ENCODE measurements around the gene PRICKLE4.
"Not testable (repeated sequence)": the region's sequence is repeated elsewhere in the genome, so short reads cannot be mapped to it uniquely, and the experiment has no call there.

The PRICKLE4 gene

GRCh38 chr6:41746107-41746506, 34.5 kb upstream of the PRICKLE4 start:
- no peak for DNase-seq

- no peak for DNase-seq
Measured at GRCh38 chr6:41747256-41748101, 33.1 kb upstream of the PRICKLE4 start, which contains the start of gene PGC. Gene PGC (minus strand): TSS chr6:41747397. CDS start chr6:41747334, 63 bp downstream.

- DNase-seq: no peak
Measured at GRCh38 chr6:41748102-41748477, 32.5 kb upstream of the PRICKLE4 start.

- no peak for DNase-seq
Measured at GRCh38 chr6:41748542-41748941, 32.0 kb upstream of the PRICKLE4 start.

- no peak for DNase-seq
Measured at GRCh38 chr6:41750374-41750773, 30.2 kb upstream of the PRICKLE4 start.

- no peak for DNase-seq
Measured at GRCh38 chr6:41755895-41756294, 24.7 kb upstream of the PRICKLE4 start.

GRCh38 chr6:41756354-41756753, 24.2 kb upstream of the PRICKLE4 start:
- DNase-seq: no peak

- no peak for DNase-seq
Measured at GRCh38 chr6:41757271-41757670, 23.3 kb upstream of the PRICKLE4 start.

GRCh38 chr6:41757931-41758640, 22.5 kb upstream of the PRICKLE4 start:
- no peak for DNase-seq

GRCh38 chr6:41758641-41759035, 21.9 kb upstream of the PRICKLE4 start:
- DNase-seq: no peak

GRCh38 chr6:41759106-41759904, 21.3 kb upstream of the PRICKLE4 start:
- DNase-seq: no peak

GRCh38 chr6:41759905-41760579, 20.5 kb upstream of the PRICKLE4 start:
- no peak for DNase-seq

GRCh38 chr6:41763470-41763869, 17.1 kb upstream of the PRICKLE4 start:
- DNase-seq: no peak

- DNase-seq: not testable (repeated sequence)
Measured at GRCh38 chr6:41766043-41766664, 14.4 kb upstream of the PRICKLE4 start.

- DNase-seq: no peak
Measured at GRCh38 chr6:41767112-41767833, 13.3 kb upstream of the PRICKLE4 start.

GRCh38 chr6:41768545-41769308, 11.9 kb upstream of the PRICKLE4 start:
- no peak for DNase-seq

- no peak for DNase-seq
Measured at GRCh38 chr6:41769376-41769775, 11.2 kb upstream of the PRICKLE4 start.

GRCh38 chr6:41770381-41771057, 10.1 kb upstream of the PRICKLE4 start:
- no peak for DNase-seq

- no peak for DNase-seq
Measured at GRCh38 chr6:41771058-41771983, 9.3 kb upstream of the PRICKLE4 start.

Measured in activated CD4-positive, alpha-beta T cell treated with anti-CD3 and anti-CD28 coated beads, Interleukin-2, amount 50 U/mL, for 48 hours (primary cell).